Lung (tissue), 12 donors: ENCODE data around the gene GBA3. TPM values are rescaled to one million over a fixed set of nuclear protein-coding genes. Genes with fewer than 3 reads are reported as not detected.

Experiments used
- ATAC-seq: fragments of 200-7000 bp; cut with Tn5 transposase; one replicate; pipeline ENCODE4 v1.9.1; 2020; ENCODE audit warnings: moderate number of reproducible peaks; ENCODE audit not compliant: insufficient read depth, low FRiP score
- DNase-seq, 3 donors: peaks; one replicate each; pipeline ENCODE4 v3.0.0-alpha.2; 2013 to 2017
- H3K27ac ChIP-seq, 2 donors: one replicate each; pipeline ENCODE4 v1.5.1; 2013; ENCODE audit warnings: mild to moderate bottlenecking in 2 of 2, moderate library complexity in 2 of 2, control low read depth in 1 of 2, inconsistent platforms in 1 of 2, low read depth in 1 of 2, low read length in 1 of 2
- H3K27me3 ChIP-seq, 3 donors: one replicate each; pipeline ENCODE4 v1.5.1; 2013; ENCODE audit warnings: low read length in 2 of 3; ENCODE audit not compliant: control insufficient read depth in 3 of 3, insufficient read depth in 3 of 3
- H3K36me3 ChIP-seq, 4 donors: one replicate each; pipeline ENCODE4 v1.5.1; 2013; ENCODE audit warnings: low read length in 4 of 4, mild to moderate bottlenecking in 1 of 4, moderate library complexity in 1 of 4; ENCODE audit not compliant: control insufficient read depth in 4 of 4, insufficient read depth in 4 of 4
- H3K4me1 ChIP-seq, 5 donors: one replicate each; pipeline ENCODE4 v1.5.1; 2013; ENCODE audit warnings: low read length in 5 of 5, mild to moderate bottlenecking in 2 of 5, moderate library complexity in 1 of 5; ENCODE audit not compliant: control insufficient read depth in 5 of 5, insufficient read depth in 5 of 5
- H3K4me3 ChIP-seq: one replicate; pipeline ENCODE4 v1.5.1; 2013; ENCODE audit warnings: mild to moderate bottlenecking, control low read depth, moderate library complexity
- H3K9ac ChIP-seq, 2 donors: one replicate each; pipeline ENCODE4 v1.5.1; 2013; ENCODE audit warnings: low read length in 2 of 2, control low read depth in 1 of 2; ENCODE audit not compliant: insufficient read depth in 1 of 2
- H3K9me3 ChIP-seq, 4 donors: one replicate each; pipeline ENCODE4 v1.5.1; 2013; ENCODE audit warnings: low read length in 3 of 4, mild to moderate bottlenecking in 1 of 4, moderate library complexity in 1 of 4; ENCODE audit not compliant: control insufficient read depth in 4 of 4, insufficient read depth in 3 of 4
- WGBS, 2 donors: extraction: QIAGEN DNeasy Blood & Tissue Kit; methylation state at CpG; one replicate each; pipeline ENCODE4 v1.1.7; 2013; 5-methylcytosine and 5-hydroxymethylcytosine counted together
- polyA plus RNA-seq, 2 donors: library from polyadenylated mRNA; stranded (reverse); fragments of 200-250 nt; gene quantifications; one replicate each; pipeline ENCODE4 v1.2.1, GENCODE V29; 2013
- total RNA-seq, 2 donors: library from RNA; depleted of rRNA in 1 of 2; stranded (reverse); fragments of >200 nt in 1 of 2; gene quantifications; one replicate each; pipeline ENCODE4 v1.2.1, GENCODE V29; 2014 to 2021
- TF ChIP-seq, protein P1 (sequence below): IDR thresholded peaks from 2 replicates; pipeline ENCODE4 v1.5.1; 2012; ENCODE audit warnings: mild to moderate bottlenecking; ENCODE audit errors: control extremely low read depth, extremely low read depth
- donor health status: control.
- donor health status: control.
- donor health status: Bipolar disorder and iron deficiency.
- donor health status: healthy.
- donor health status: DM: yes; HTN: yes; CAD: no.

GBA3 gene
- total and polyA plus RNA-seq, 4 donors, result 0.23 to 0.34 (median 0.31) TPM; not detected in 1

DNA sequence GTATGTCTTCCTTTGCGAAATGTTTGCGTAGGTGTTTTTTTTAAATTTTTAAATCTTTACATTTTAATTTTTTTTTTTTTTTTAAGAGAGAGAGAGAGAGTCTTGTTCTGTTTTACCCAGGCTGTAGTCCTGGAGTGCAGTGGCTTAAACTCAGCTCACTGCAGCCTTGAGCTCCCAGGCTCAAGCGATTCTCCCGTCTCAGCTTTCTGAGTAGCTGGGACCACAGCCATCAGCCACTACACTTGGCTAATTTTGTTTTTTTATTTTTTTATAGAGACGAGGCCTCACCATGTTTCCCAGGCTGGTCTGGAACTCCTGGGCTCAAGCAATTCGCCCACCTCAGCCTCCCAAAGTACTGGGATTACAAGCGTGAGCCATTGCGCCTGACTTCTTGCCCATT is 43.7 kb upstream of the GBA3 start:
- Histone ChIP-seq H3K9me3 (no peaks in the 10 kb centered on the region), H3K27ac (no peak overlapping the region), H3K36me3 (no peaks in the 10 kb centered on the region), H3K4me3 (no peak overlapping the region), H3K4me1 (no peaks in the 10 kb centered on the region), H3K9ac (no peak overlapping the region), H3K27me3 (no peaks in the 10 kb centered on the region)
- DNase-seq (peak in 1 of 3 donors; percentile 9), ATAC-seq (no peak)
- WGBS, 2 donors, result 87 to 89% methylated on average over 8 of the region's 8 CpGs
- TF ChIP-seq, protein P1, sequence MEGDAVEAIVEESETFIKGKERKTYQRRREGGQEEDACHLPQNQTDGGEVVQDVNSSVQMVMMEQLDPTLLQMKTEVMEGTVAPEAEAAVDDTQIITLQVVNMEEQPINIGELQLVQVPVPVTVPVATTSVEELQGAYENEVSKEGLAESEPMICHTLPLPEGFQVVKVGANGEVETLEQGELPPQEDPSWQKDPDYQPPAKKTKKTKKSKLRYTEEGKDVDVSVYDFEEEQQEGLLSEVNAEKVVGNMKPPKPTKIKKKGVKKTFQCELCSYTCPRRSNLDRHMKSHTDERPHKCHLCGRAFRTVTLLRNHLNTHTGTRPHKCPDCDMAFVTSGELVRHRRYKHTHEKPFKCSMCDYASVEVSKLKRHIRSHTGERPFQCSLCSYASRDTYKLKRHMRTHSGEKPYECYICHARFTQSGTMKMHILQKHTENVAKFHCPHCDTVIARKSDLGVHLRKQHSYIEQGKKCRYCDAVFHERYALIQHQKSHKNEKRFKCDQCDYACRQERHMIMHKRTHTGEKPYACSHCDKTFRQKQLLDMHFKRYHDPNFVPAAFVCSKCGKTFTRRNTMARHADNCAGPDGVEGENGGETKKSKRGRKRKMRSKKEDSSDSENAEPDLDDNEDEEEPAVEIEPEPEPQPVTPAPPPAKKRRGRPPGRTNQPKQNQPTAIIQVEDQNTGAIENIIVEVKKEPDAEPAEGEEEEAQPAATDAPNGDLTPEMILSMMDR, result no peak

DNA sequence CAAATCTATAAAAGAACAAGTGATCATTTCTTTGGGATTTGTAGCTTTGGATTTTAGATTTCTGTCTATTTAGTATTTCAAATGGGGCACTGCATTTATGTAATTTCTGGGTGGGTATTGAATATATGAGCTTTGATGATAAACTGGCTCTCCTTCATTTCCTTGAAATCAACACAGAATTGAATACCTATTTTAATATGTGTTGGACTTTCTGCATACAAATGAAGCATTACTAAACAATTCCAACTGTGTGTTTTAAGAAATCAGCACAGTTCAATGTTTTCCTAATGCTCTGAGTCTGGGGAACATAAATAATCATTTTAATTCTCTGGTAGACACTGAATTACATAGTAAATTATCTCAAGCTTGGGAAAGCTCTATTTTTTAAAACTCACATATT is 42.0 kb upstream of the GBA3 start:
- no peak for ATAC-seq
- TF ChIP-seq, protein P1, result no peak

DNA sequence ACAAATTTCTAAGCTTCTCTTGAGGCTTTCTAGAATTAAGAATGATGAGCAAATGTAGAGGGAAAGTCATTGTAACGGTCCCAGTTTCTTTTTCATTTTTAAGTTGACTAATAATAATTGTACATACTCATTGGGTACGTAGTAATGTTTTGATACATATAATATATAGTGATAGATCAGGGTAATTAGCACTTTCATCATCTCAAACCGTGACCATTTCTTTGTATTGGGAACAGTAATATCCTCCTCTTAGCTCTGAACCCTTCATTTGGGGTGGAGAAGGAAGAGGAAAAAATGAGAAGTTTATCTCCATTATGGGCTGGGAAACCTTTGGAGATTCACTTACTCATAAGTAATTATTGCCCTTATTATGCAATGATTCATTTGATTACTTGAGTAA is 39.0 kb upstream of the GBA3 start:
- TF ChIP-seq, protein P1, result no peak
- H3K9me3 ChIP-seq, result no peaks in the 10 kb centered on the region
- H3K4me3 ChIP-seq, result no peak overlapping the region
- no peaks in the 10 kb centered on the region for H3K27me3 ChIP-seq
- no peaks in the 10 kb centered on the region for H3K36me3 ChIP-seq
- 84 to 89% methylated on average over 3 of the region's 3 CpGs for WGBS, 2 donors
- no peak overlapping the region for H3K9ac ChIP-seq
- ATAC-seq (no peak), DNase-seq (no peak)
- no peak overlapping the region for H3K27ac ChIP-seq
- H3K4me1 ChIP-seq, result no peaks in the 10 kb centered on the region

More for the DNA sequence above, 42.0 kb upstream of the GBA3 start:
- Histone ChIP-seq H3K4me1 (no peaks in the 10 kb centered on the region), H3K9me3 (no peaks in the 10 kb centered on the region), H3K9ac (no peak overlapping the region), H3K36me3 (no peaks in the 10 kb centered on the region), H3K27ac (no peak overlapping the region), H3K27me3 (no peaks in the 10 kb centered on the region), H3K4me3 (no peak overlapping the region)
- no peak for DNase-seq

DNA sequence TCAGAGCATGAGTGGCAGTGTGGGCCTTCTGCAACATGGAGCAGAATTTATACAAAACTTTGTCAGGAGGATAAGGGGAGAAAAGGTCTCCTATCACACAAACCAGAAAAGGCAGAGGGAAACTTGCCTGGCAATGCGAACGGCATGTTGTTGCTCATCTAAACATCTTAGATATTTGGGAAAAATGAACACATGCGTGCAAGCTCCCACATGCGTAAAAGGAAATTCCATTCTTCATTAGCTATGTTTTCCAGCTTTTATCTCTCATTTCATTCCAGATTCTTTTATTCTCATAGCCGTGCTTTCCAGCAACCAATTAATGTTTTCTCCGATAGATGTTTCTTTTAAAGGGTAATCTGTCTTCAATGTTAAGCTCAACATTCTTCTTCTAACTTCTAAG is 31.3 kb upstream of the GBA3 start:
- Histone ChIP-seq H3K36me3 (no peaks in the 10 kb centered on the region), H3K27me3 (no peaks in the 10 kb centered on the region), H3K9me3 (peaks cover 0 to 4% (median 0%) of the 10 kb centered on the region in 4 donors), H3K4me3 (no peak overlapping the region), H3K27ac (no peak overlapping the region), H3K4me1 (no peaks in the 10 kb centered on the region), H3K9ac (no peak overlapping the region)
- WGBS, 2 donors, result 78 to 90% methylated on average over 6 of the region's 6 CpGs
- ATAC-seq (no peak), DNase-seq (no peak)
- TF ChIP-seq, protein P1, result no peak
